KMS-11 (cell line): Measurements from ENCODE around the gene INO80B.

Experiments
- H2AFZ ChIP-seq: fragments of 200-600 bp; sonication (generic); 2 replicates; pipeline ENCODE4 v1.6.1; 2016; ENCODE audit warnings: antibody characterized with exemption, mixed run types, low read depth
- H3K27ac ChIP-seq: fragments of 200-600 bp; sonication (generic); 2 replicates; pipeline ENCODE4 v1.6.1; 2016; ENCODE audit warnings: mild to moderate bottlenecking, mixed run types
- H3K27me3 ChIP-seq: fragments of 200-600 bp; sonication (generic); 2 replicates; pipeline ENCODE4 v1.6.1; 2017; ENCODE audit warnings: mild to moderate bottlenecking, low read depth, mixed run types, moderate library complexity; ENCODE audit not compliant: insufficient read depth
- H3K36me3 ChIP-seq: fragments of 200-600 bp; sonication (generic); 2 replicates; pipeline ENCODE4 v1.6.1; 2017; ENCODE audit warnings: mild to moderate bottlenecking, mixed run types; ENCODE audit not compliant: insufficient read depth
- H3K4me1 ChIP-seq: fragments of 200-600 bp; sonication (generic); 2 replicates; pipeline ENCODE4 v1.6.1; 2016; ENCODE audit warnings: mild to moderate bottlenecking, low read depth, mixed run types; ENCODE audit not compliant: poor library complexity, severe bottlenecking
- H3K4me2 ChIP-seq: fragments of 200-600 bp; sonication (generic); 2 replicates; pipeline ENCODE4 v1.7.0; 2016; ENCODE audit warnings: mild to moderate bottlenecking, mixed run types
- H3K4me3 ChIP-seq: fragments of 200-600 bp; sonication (generic); IDR thresholded peaks from 2 replicates; pipeline ENCODE4 v1.6.1; 2017; ENCODE audit warnings: low read depth, low read length, mixed read lengths; ENCODE audit not compliant: insufficient read depth
- H3K79me2 ChIP-seq: fragments of 200-600 bp; sonication (generic); 2 replicates; pipeline ENCODE4 v1.6.1; 2016; ENCODE audit warnings: low read depth, mixed run types; ENCODE audit not compliant: insufficient read depth
- H3K9ac ChIP-seq: fragments of 200-600 bp; sonication (generic); 2 replicates; pipeline ENCODE4 v1.6.1; 2016; ENCODE audit warnings: mild to moderate bottlenecking, mixed run types
- H4K20me1 ChIP-seq: fragments of 200-600 bp; sonication (generic); 2 replicates; pipeline ENCODE4 v1.6.1; 2016; ENCODE audit warnings: mild to moderate bottlenecking, mixed run types; ENCODE audit not compliant: insufficient read depth
- CTCF ChIP-seq: fragments of 200-600 bp; sonication (generic); conservative IDR thresholded peaks from 2 replicates; pipeline ENCODE4 v1.6.1; 2017; ENCODE audit warnings: low read depth, mild to moderate bottlenecking, antibody characterized with exemption, low read length, moderate library complexity, mixed read lengths

INO80B gene

GRCh38 chr2:74501335-74502071 lies 46.6 kb downstream of the INO80B start:
- Histone ChIP-seq H2AFZ (no peak overlapping the region; the same call in 1 of the 2 replicates), H4K20me1 (no peaks in the 10 kb centered on the region), H3K36me3 (no peaks in the 10 kb centered on the region), H3K4me2 (no peak overlapping the region), H3K27ac (no peak overlapping the region), H3K79me2 (peaks cover 8% of the 10 kb centered on the region), H3K4me1 (peaks cover 19% of the 10 kb centered on the region), H3K9ac (no peak overlapping the region), H3K27me3 (peaks cover 12% of the 10 kb centered on the region; the same call in 1 of the 2 replicates), H3K4me3 (no peak overlapping the region)
- TF ChIP-seq CTCF: no peak

GRCh38 chr2:74502147-74502719 lies 47.3 kb downstream of the INO80B start:
- no peak for TF ChIP-seq CTCF
- peak overlapping the region; percentile 96 for H3K4me2 ChIP-seq
- H4K20me1 ChIP-seq: no peaks in the 10 kb centered on the region
- no peak overlapping the region for H3K4me3 ChIP-seq
- H3K36me3 ChIP-seq: no peaks in the 10 kb centered on the region
- H2AFZ ChIP-seq: peak overlapping the region; percentile 98
- H3K9ac ChIP-seq: peak overlapping the region; percentile 42; the same call in 1 of the 2 replicates
- H3K27me3 ChIP-seq: peaks cover 12% of the 10 kb centered on the region; the same call in 1 of the 2 replicates
- no peak overlapping the region for H3K27ac ChIP-seq
- peaks cover 13% of the 10 kb centered on the region for H3K79me2 ChIP-seq
- H3K4me1 ChIP-seq: peaks cover 21% of the 10 kb centered on the region

GRCh38 chr2:74502720-74503505 lies 48.0 kb downstream of the INO80B start:
- Histone ChIP-seq H2AFZ (peak overlapping the region; percentile 98), H3K4me1 (peaks cover 23% of the 10 kb centered on the region), H3K27me3 (peaks cover 12% of the 10 kb centered on the region; the same call in 1 of the 2 replicates), H3K27ac (no peak overlapping the region), H3K36me3 (no peaks in the 10 kb centered on the region), H4K20me1 (no peaks in the 10 kb centered on the region), H3K4me3 (no peak overlapping the region), H3K9ac (peak overlapping the region; percentile 42; the same call in 1 of the 2 replicates), H3K4me2 (peak overlapping the region; percentile 96), H3K79me2 (peaks cover 13% of the 10 kb centered on the region)
- peak; percentile 40 for TF ChIP-seq CTCF
